ENCODE data around the gene PTPRM. TPM values are rescaled to one million over a fixed set of nuclear protein-coding genes. Genes with fewer than 3 reads are reported as not detected.

PTPRM gene
- total RNA-seq, 1 experiment from 2014 or later, result 1.6 TPM

- no peak for DNase-seq (ENCODE audit: low read depth, low spot score)
These were observed 7.3 kb upstream of the PTPRM start for GRCh38 chr18:7559709-7560319.

GRCh38 chr18:7561909-7562460, 5.1 kb upstream of the PTPRM start:
- H3K4me1 ChIP-seq (ENCODE audit: control insufficient read depth, insufficient read depth, low read length), result no peaks in the 10 kb centered on the region
- H3K9me3 ChIP-seq (ENCODE audit: control insufficient read depth, insufficient read depth, low read depth, low read length), result no peaks in the 10 kb centered on the region
- H3K36me3 ChIP-seq (ENCODE audit: control insufficient read depth, insufficient read depth, low read length), result no peaks in the 10 kb centered on the region
- DNase-seq (ENCODE audit: low read depth, low spot score), result no peak
- POLR2A ChIA-PET, result no interaction called here
- peaks cover 11% of the 10 kb centered on the region for H3K27me3 ChIP-seq (ENCODE audit: control insufficient read depth, insufficient read depth, low read length)
- CTCF ChIA-PET, result no interaction called here
- no peak for TF ChIP-seq SIN3A (IDR thresholded peaks at IDR 0.05; ENCODE audit: borderline replicate concordance, insufficient read depth, low read depth, low read length)
- TF ChIP-seq REST (IDR thresholded peaks at IDR 0.05; ENCODE audit: insufficient read depth in 1 of 2, low read depth in 2 of 2, low read length in 1 of 2), result no peak
- no peak for TF ChIP-seq POLR2AphosphoS5 (IDR thresholded peaks at IDR 0.05; ENCODE audit: low read depth, low read length)
- TF ChIP-seq CTCF (IDR thresholded peaks at IDR 0.05), result no peak
- no peak for TF ChIP-seq TCF7L2 (IDR thresholded peaks at IDR 0.05; ENCODE audit: low read depth, low read length)
- in situ Hi-C loops (cut with HindIII; ENCODE audit: low pct_unique_long_range_greater_than_20kb, low sequenced_read_pairs) (no loop called here), intact Hi-C loops (cut with micrococcal nuclease; ENCODE audit: unreplicated experiment) (loop anchor here (10.0 kb wide), 2 partner anchors 287 to 337 kb away; no protein-coding TSS in a partner anchor)
- no peak overlapping the region for H3K27ac ChIP-seq (ENCODE audit: low read length)
- no peak for ATAC-seq
- BruUV-seq (replicated peaks), result no TSS peak
- H3K4me3 ChIP-seq (ENCODE audit: low read depth in 2 of 2, low read length in 2 of 2), result no peak overlapping the region

More at GRCh38 chr18:7559709-7560319, 7.3 kb upstream of the PTPRM start:
- H3K4me3 ChIP-seq (ENCODE audit: low read depth in 2 of 2, low read length in 2 of 2), result no peak overlapping the region
- POLR2A ChIA-PET, result no interaction called here
- TF ChIP-seq REST (IDR thresholded peaks at IDR 0.05; ENCODE audit: insufficient read depth in 1 of 2, low read depth in 2 of 2, low read length in 1 of 2) (no peak), CTCF (IDR thresholded peaks at IDR 0.05) (no peak), POLR2AphosphoS5 (IDR thresholded peaks at IDR 0.05; ENCODE audit: low read depth, low read length) (no peak), TCF7L2 (IDR thresholded peaks at IDR 0.05; ENCODE audit: low read depth, low read length) (no peak), SIN3A (IDR thresholded peaks at IDR 0.05; ENCODE audit: borderline replicate concordance, insufficient read depth, low read depth, low read length) (no peak)
- no peaks in the 10 kb centered on the region for H3K4me1 ChIP-seq (ENCODE audit: control insufficient read depth, insufficient read depth, low read length)
- H3K27ac ChIP-seq (ENCODE audit: low read length), result no peak overlapping the region
- H3K9me3 ChIP-seq (ENCODE audit: control insufficient read depth, insufficient read depth, low read depth, low read length), result no peaks in the 10 kb centered on the region
- H3K36me3 ChIP-seq (ENCODE audit: control insufficient read depth, insufficient read depth, low read length), result no peaks in the 10 kb centered on the region
- in situ Hi-C loops (cut with HindIII; ENCODE audit: low pct_unique_long_range_greater_than_20kb, low sequenced_read_pairs) (no loop called here), intact Hi-C loops (cut with micrococcal nuclease; ENCODE audit: unreplicated experiment) (loop anchor here (10.0 kb wide), 2 partner anchors 285 to 335 kb away; no protein-coding TSS in a partner anchor)
- BruUV-seq (replicated peaks), result no TSS peak
- no peaks in the 10 kb centered on the region; the same call in 1 of the 2 replicates for H3K27me3 ChIP-seq (ENCODE audit: control insufficient read depth, insufficient read depth, low read length)
- CTCF ChIA-PET, result no interaction called here
- ATAC-seq, result no peak

Measured in Panc1 (cell line).